Endothelial cell of umbilical vein (primary cell): ENCODE data around the gene MFAP4. TPM values are rescaled to one million over a fixed set of nuclear protein-coding genes. Genes with fewer than 3 reads are reported as not detected.

ENCODE experiments used
- BruUV-seq: library from RNA; stranded (reverse); fragments of 400-500 nt; replicated peaks from 2 replicates; lab custom pipeline; 2021; lab: Mats Ljungman, UMichigan
- CTCF ChIA-PET: fragments of 300-600, 350-600 bp; sonication (Branson Sonifier 250); formaldehyde crosslinking; loops from one replicate; lab custom pipeline; 2021; ENCODE audit warnings: antibody characterized with exemption, inconsistent platforms; lab: Charles Lee
- POLR2A ChIA-PET: fragments of 300-600, 350-600 bp; sonication (Branson Sonifier 250); formaldehyde crosslinking; loops from one replicate; lab custom pipeline; 2021; ENCODE audit warnings: antibody characterized with exemption, inconsistent platforms; lab: Charles Lee
- DNase-seq: peaks from one replicate; pipeline ENCODE4 v3.0.0-alpha.2; 2011; ENCODE audit warnings: low read depth, low spot score
- FAIRE-seq: peaks from 2 replicates; lab custom pipeline; 2011; peaks lifted over from hg19 to GRCh38; lab: Jason Lieb, UNC
- H2AFZ ChIP-seq: 2 replicates; pipeline ENCODE4 v1.6.0; 2012; ENCODE audit warnings: low read depth, low read length, control low read depth, inconsistent platforms
- H3K27ac ChIP-seq: 2 replicates; pipeline ENCODE4 v1.5.1; 2011; ENCODE audit warnings: low read depth, mild to moderate bottlenecking, control low read depth, low read length, moderate library complexity; ENCODE audit not compliant: insufficient read depth
- H3K27me3 ChIP-seq, 2 experiments: 2 replicates each; pipeline versions ENCODE4 v1.6.0 to v1.6.1; 2011; ENCODE audit warnings: low read length in 2 of 2, mixed read lengths in 1 of 2; ENCODE audit not compliant: control insufficient read depth in 2 of 2, insufficient read depth in 2 of 2
- H3K36me3 ChIP-seq, 2 experiments: 2 replicates in 1 of 2; 3 replicates in 1 of 2; pipeline ENCODE4 v1.5.1; 2011; ENCODE audit warnings: low read length in 2 of 2, mild to moderate bottlenecking in 1 of 2, moderate library complexity in 1 of 2; ENCODE audit not compliant: control insufficient read depth in 2 of 2, insufficient read depth in 2 of 2; ENCODE audit errors: extremely low read depth in 1 of 2
- H3K4me1 ChIP-seq: 3 replicates; pipeline ENCODE4 v1.5.1; 2011; ENCODE audit warnings: mild to moderate bottlenecking, low read length; ENCODE audit not compliant: control insufficient read depth, insufficient read depth; ENCODE audit errors: extremely low read depth
- H3K4me2 ChIP-seq: 2 replicates; pipeline ENCODE4 v1.6.1; 2011; ENCODE audit warnings: low read length, control low read depth, mixed read lengths; ENCODE audit not compliant: insufficient read depth
- H3K4me3 ChIP-seq, 3 experiments: fragments of 200-600 bp in 1 of 3; sonication (generic), shearing (Covaris generic) in 1 of 3; replicated peaks in 1 of 3; 2 replicates each; pipeline ENCODE4 v1.5.1; 2011 to 2016; ENCODE audit warnings: control low read depth in 3 of 3, low read length in 3 of 3, mild to moderate bottlenecking in 2 of 3, inconsistent platforms in 1 of 3, low read depth in 1 of 3, moderate library complexity in 1 of 3; ENCODE audit not compliant: insufficient read depth in 1 of 3
- H3K79me2 ChIP-seq: 2 replicates; pipeline ENCODE4 v1.6.0; 2012; ENCODE audit warnings: low read length, inconsistent platforms; ENCODE audit not compliant: control insufficient read depth, insufficient read depth
- H3K9ac ChIP-seq: replicated peaks from 2 replicates; pipeline ENCODE3; 2011; ENCODE audit warnings: low read length, control low read depth; ENCODE audit not compliant: insufficient read depth; ENCODE audit errors: extremely low read depth
- H3K9me1 ChIP-seq: replicated peaks from 3 replicates; pipeline ENCODE4 v1.6.0; 2011; ENCODE audit warnings: mild to moderate bottlenecking, low read length; ENCODE audit not compliant: control insufficient read depth, insufficient read depth; ENCODE audit errors: extremely low read depth
- H3K9me3 ChIP-seq: replicated peaks from 2 replicates; pipeline ENCODE4 v1.5.1; 2012; ENCODE audit warnings: low read length, inconsistent platforms; ENCODE audit not compliant: control insufficient read depth, insufficient read depth
- H4K20me1 ChIP-seq: replicated peaks from 2 replicates; pipeline ENCODE3; 2011; ENCODE audit warnings: mild to moderate bottlenecking, low read length; ENCODE audit not compliant: control insufficient read depth, insufficient read depth; ENCODE audit errors: extremely low read depth
- EZH2 ChIP-seq: IDR thresholded peaks from 2 replicates; pipeline ENCODE4 v1.6.1; 2012; ENCODE audit warnings: borderline replicate concordance, low read depth, mild to moderate bottlenecking, moderate library complexity, low read length, inconsistent platforms; ENCODE audit not compliant: severe bottlenecking
- FOS ChIP-seq: IDR thresholded peaks from 2 replicates; pipeline ENCODE4 v1.6.1; 2011; ENCODE audit warnings: mild to moderate bottlenecking, low read length, moderate library complexity, borderline replicate concordance; ENCODE audit not compliant: insufficient read depth
- GATA2 ChIP-seq: IDR thresholded peaks from 2 replicates; pipeline ENCODE4 v1.7.0; 2011; ENCODE audit warnings: low read depth, mild to moderate bottlenecking, moderate library complexity, mixed read lengths, low read length; ENCODE audit not compliant: insufficient read length, insufficient read depth
- JUN ChIP-seq: IDR thresholded peaks from 2 replicates; pipeline ENCODE4 v1.6.1; 2011; ENCODE audit warnings: borderline replicate concordance, low read depth; ENCODE audit not compliant: insufficient read length, insufficient read depth
- MAX ChIP-seq: IDR thresholded peaks from 2 replicates; pipeline ENCODE4 v1.6.1; 2011; ENCODE audit not compliant: insufficient read depth, insufficient read length
- MYC ChIP-seq: IDR thresholded peaks from one replicate; pipeline ENCODE4 v1.6.1; 2011; ENCODE audit warnings: mild to moderate bottlenecking, low read depth, low read length
- POLR2A ChIP-seq: IDR thresholded peaks from 2 replicates; pipeline ENCODE4 v1.6.1; 2012; ENCODE audit warnings: low read depth, mild to moderate bottlenecking, control low read depth, low read length
- POLR2AphosphoS5 ChIP-seq: IDR thresholded peaks from 2 replicates; pipeline ENCODE4 v1.6.1; 2012; ENCODE audit warnings: low read depth, mild to moderate bottlenecking, control low read depth, low read length, moderate library complexity; ENCODE audit not compliant: insufficient read depth
- dilution Hi-C: fragments of 300-500 bp; cut with MboI; formaldehyde crosslinking; loops from one replicate; pipeline ENCODE4 v1.15.0; 2019; ENCODE audit warnings: low sequenced_read_pairs; ENCODE audit not compliant: extremely low pct_ligation_motif_present
- intact Hi-C: fragments of 100-400 bp; cut with micrococcal nuclease; formaldehyde crosslinking; loops from one replicate; pipeline ENCODE4 v1.10.0; 2022
- polyA plus RNA-seq, 4 experiments: library from polyadenylated mRNA; depleted of rRNA in 3 of 4; stranded (reverse) in 3 of 4; unstranded in 1 of 4; fragments of >200 nt; gene quantifications; 2 replicates each; pipeline versions ENCODE4 v1.2.1 to v1.2.3, GENCODE V29; 2011 to 2012; ENCODE audit warnings: missing spikeins in 1 of 4
- total RNA-seq: library from RNA; stranded (reverse); gene quantifications from 2 replicates; pipeline ENCODE4 v1.2.3, GENCODE V29; 2021
- TF ChIP-seq, protein P1 (sequence below), 2 donors: IDR thresholded peaks; 1 replicate in 1 of 2; 2 replicates in 1 of 2; pipeline ENCODE4 v1.5.1; 2011; ENCODE audit warnings: low read length in 2 of 2, mild to moderate bottlenecking in 2 of 2, moderate library complexity in 2 of 2, control low read depth in 1 of 2, inconsistent platforms in 1 of 2, low read depth in 1 of 2; ENCODE audit not compliant: insufficient read depth in 1 of 2; ENCODE audit errors: extremely low read depth in 1 of 2

The MFAP4 gene
- total and polyA plus RNA-seq, 2 donors (not counting 3 experiments of a cell fraction or from before 2014, with no cell fraction given) = not detected

GRCh38 chr17:19362277-19363113 lies 24.5 kb downstream of the MFAP4 start, which contains the start of gene B9D1:
Gene B9D1, minus strand, starts transcription at chr17:19362723. Its CDS starts 154 bp downstream, at chr17:19362569.
- FAIRE-seq (peak; percentile 88), DNase-seq (peak; percentile 93)
- no peaks in the 10 kb centered on the region for H3K79me2 ChIP-seq
- H3K4me1 ChIP-seq = peaks cover 8% of the 10 kb centered on the region
- H3K9ac ChIP-seq = peak within 1 kb of the TSS; percentile 59
- H3K9me3 ChIP-seq = no peaks in the 10 kb centered on the region
- intact Hi-C loops = loop anchor here (1.0 kb wide), 6 partner anchors 16 to 400 kb away; partner anchors contain the start of genes ALDH3A2 and MAPK7
- H2AFZ ChIP-seq = peak within 1 kb of the TSS; percentile 89
- CTCF ChIA-PET = interaction anchor here (0.6 to 2.9 kb wide), 49 partner anchors 8 to 755 kb away, joined by 3 to 169 read pairs (median 5); partner anchors contain the start of genes ALDH3A2, MAPK7, RNF112 and SLC47A1
- no peaks in the 10 kb centered on the region for H4K20me1 ChIP-seq
- H3K9me1 ChIP-seq = no peaks in the 10 kb centered on the region
- no TSS peak for BruUV-seq
- H3K27me3 ChIP-seq = no peaks in the 10 kb centered on the region
- peaks cover 0 to 2% of the 10 kb centered on the region in 2 experiments for H3K36me3 ChIP-seq
- dilution Hi-C loops = no loop called here
- peak within 1 kb of the TSS; percentile 49 for H3K27ac ChIP-seq
- H3K4me2 ChIP-seq = peak within 1 kb of the TSS; percentile 88
- TF ChIP-seq JUN (no peak), MYC (no peak), POLR2AphosphoS5 (peak; percentile 44), FOS (no peak), EZH2 (no peak), GATA2 (no peak), MAX (peak; percentile 68), POLR2A (peak; percentile 10)
- TF ChIP-seq, protein P1, sequence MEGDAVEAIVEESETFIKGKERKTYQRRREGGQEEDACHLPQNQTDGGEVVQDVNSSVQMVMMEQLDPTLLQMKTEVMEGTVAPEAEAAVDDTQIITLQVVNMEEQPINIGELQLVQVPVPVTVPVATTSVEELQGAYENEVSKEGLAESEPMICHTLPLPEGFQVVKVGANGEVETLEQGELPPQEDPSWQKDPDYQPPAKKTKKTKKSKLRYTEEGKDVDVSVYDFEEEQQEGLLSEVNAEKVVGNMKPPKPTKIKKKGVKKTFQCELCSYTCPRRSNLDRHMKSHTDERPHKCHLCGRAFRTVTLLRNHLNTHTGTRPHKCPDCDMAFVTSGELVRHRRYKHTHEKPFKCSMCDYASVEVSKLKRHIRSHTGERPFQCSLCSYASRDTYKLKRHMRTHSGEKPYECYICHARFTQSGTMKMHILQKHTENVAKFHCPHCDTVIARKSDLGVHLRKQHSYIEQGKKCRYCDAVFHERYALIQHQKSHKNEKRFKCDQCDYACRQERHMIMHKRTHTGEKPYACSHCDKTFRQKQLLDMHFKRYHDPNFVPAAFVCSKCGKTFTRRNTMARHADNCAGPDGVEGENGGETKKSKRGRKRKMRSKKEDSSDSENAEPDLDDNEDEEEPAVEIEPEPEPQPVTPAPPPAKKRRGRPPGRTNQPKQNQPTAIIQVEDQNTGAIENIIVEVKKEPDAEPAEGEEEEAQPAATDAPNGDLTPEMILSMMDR (IDR thresholded peaks at IDR 0.05; ENCODE audit: extremely low read depth in 1 of 2, insufficient read depth in 1 of 2, low read depth in 1 of 2, low read length in 2 of 2) = peak; percentile 88 to 95
- POLR2A ChIA-PET = interaction anchor here (0.5 to 1.8 kb wide), 3 partner anchors 9 to 119 kb away, joined by 3 to 15 read pairs (median 4); partner anchors contain the start of gene MAPK7
- peak within 1 kb of the TSS; percentile 53 to 66 (median 60) for H3K4me3 ChIP-seq
